Measurements from ENCODE around the gene TMEM175.

The TMEM175 gene, protein sequence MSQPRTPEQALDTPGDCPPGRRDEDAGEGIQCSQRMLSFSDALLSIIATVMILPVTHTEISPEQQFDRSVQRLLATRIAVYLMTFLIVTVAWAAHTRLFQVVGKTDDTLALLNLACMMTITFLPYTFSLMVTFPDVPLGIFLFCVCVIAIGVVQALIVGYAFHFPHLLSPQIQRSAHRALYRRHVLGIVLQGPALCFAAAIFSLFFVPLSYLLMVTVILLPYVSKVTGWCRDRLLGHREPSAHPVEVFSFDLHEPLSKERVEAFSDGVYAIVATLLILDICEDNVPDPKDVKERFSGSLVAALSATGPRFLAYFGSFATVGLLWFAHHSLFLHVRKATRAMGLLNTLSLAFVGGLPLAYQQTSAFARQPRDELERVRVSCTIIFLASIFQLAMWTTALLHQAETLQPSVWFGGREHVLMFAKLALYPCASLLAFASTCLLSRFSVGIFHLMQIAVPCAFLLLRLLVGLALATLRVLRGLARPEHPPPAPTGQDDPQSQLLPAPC

GRCh38 chr4:931960-932712, at the start of gene TMEM175, which contains the start of gene GAK:
TMEM175 (plus strand) TSS chr4:932460; CDS start chr4:947740, 15,280 bp downstream.
GAK (minus strand) TSS chr4:932316; CDS start chr4:932187, 129 bp downstream.
- DNase-seq: peak; percentile 92

GRCh38 chr4:882646-883045, 49.6 kb upstream of the TMEM175 start:
- DNase-seq: no peak

DNA sequence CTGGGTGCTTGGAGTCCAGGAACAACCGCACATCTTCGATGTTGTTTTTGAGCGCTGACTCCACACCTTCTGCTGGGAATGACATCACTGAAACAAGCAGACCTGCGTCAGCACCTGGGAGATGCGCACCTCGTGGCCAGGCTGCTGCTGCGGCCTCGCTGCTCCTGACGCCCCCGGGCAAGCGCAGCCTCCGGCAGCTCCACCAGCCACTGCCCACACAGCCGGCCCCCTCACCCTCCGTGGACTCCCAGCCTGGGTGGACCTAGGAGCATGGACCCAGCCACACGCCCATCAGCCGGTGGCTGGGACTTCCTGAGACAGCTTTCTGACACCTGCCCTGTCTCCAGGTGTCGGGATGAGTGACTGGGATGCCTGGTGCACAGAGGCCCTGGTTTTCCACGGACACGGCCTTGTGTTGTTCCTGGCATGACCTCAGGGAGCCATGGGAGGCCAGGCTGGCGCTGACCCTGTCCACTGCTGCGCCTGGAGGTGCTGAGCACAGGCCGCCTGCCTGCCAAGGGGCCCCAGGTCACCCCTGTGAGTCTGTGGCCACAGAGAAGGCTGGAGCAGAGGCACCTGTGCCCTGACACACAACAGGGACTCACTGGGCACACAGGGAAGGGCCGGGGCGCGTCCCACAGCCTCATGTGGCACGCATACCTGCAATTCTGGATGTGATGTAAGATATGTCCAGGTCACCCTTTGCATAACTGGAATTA, 48.7 kb upstream of the TMEM175 start:
- DNase-seq: no peak

DNA sequence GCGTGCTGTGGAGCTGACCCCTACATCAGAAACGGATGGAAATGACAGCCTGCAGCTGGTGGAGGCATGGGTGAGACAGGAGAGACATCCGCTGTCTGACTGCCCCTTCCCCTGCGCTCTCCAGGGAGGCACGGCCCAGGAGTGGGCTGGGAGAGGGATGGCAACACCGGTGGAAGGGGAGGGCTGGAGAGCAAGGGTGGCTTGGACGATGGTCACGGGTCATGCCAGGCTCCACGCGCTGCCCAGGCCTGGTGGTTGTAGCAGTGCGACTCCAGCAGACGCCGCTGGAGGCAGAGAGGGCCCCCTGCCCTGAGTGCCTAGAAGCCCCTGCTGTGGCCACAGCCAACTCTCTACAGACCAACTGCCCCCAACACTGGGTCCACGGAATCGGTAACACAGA, 48.0 kb upstream of the TMEM175 start:
- DNase-seq: no peak

GRCh38 chr4:884896-885295, 47.4 kb upstream of the TMEM175 start:
- no peak for DNase-seq

DNA sequence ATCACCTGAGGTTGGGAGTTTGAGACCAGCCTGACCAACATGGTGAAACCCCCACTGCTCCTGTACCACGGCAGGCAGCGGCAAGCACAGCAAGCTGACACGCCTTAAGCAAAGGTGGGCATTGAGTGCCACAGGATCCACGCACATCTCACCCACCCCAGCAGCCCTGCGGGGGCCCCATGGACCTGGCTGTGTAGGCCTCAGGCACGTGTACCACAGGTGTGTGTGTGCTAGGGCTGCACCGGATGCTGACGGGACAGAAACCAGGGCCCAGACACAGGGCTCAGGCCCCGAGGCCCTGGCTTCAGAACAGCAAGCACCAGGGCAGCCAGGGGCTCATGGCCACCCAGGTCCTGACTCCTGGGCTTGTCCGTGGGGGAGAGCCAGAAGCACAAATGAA, 46.9 kb upstream of the TMEM175 start:
- DNase-seq: no peak

DNA sequence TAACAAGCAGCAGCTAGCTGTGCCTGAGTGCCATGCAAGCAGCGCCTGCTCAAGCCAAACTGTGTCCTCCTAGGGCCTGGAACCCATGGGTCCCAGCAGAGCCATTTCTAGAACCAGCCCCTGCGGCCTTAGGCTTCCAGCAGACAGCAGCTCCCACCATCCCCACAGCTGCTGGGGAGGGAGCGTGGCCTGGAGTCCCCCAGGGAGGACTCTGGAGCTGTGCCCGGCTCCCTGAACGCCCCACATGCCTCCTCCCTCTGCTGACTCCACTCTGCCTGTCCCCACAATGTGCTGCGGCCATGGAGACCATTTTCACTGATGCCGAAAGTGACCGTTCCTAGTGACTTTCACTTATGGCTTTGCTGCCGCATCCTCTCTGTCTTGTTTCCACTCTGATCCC, 46.0 kb upstream of the TMEM175 start:
- no peak for DNase-seq

DNA sequence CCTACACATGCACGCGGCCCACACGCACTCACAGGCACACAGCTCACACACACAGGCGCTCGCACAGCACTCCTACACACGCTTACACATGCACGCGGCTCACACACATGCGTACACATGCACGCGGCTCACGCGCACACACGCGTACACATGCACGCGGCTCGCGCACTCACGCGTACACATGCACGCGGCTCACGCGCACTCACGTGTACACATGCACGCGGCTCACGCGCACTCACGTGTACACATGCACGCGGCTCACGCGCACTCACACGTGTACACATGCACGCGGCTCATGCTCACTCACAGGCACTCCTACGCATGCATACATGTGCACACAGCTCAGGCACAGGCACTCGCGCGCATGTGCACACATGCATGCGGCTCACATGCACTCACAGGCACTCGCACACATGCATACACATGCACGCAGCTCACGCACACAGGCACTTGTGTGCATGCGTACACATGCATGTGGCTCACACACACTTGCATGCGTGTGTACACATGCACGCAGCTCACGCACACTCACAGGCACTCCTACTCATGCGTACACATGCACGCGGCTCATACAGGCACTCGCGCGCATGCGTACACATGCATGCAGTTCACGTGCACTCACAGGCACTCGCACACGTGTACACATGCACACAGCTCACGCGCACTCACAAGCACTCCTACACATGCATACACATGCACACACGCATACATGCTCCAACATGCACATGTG, 45.1 kb upstream of the TMEM175 start:
- DNase-seq: no peak

- DNase-seq: no peak
Observed at GRCh38 chr4:888029-888428, 44.2 kb upstream of the TMEM175 start.

DNA sequence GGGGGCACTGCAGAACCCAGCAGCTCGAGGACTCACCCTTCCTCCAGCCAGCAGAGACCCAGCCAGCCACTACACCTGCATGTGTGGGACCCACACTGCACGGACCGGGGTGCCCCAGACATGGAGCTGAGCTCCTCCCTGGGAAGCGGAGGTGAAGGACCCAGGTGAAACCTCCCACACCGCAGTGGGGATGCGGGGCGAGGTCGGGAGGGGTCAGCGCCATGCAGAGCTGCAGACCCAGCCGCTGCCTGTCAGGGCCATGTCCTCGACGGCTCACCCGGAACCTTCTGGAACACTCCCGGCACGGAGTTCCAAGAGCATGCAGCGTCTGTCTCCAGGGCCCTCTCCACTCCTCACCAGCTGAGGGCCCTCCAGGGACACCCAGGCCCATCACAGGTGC, 42.7 kb upstream of the TMEM175 start:
- DNase-seq: no peak

GRCh38 chr4:890036-890695, 42.1 kb upstream of the TMEM175 start:
- no peak for DNase-seq

DNA sequence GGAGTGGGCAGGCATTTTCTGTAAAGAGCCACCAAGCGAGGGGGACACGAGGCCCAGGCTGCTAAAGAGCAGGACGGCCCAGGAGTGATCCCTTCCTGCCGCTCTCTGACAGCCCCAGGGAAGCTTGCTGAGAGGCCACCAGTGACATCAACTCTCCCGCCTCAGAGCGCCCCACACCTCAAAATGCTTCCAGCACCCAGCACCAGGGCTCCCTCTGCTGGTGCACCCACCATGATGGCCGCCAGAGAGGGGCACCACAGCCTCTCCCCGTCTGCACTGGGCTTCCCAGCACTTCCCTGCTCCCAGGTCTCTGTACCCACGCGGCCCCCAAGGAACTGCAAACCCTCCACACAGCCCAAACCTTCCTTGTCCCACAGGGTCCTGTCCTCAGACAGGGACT, 40.5 kb upstream of the TMEM175 start:
- DNase-seq: no peak

DNA sequence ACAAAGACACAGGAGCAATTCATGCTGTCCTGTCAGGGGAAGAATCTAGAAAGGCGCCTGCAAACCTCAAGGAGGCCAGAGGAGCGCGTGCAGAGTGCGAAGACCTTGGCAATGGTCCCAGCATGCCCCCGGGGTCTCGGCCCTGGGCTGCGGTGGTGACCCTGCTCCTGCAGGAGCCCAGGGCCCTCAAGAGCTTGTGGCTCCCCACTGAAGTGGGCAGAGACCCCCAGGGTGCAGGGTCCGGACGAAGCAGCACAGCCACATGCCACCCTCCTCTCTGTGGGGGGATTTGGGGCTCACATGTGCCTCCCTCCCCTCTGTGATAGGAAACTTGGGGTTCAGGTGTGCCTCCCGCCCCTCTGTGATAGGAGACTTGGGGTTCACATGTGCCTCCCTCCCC, 39.5 kb upstream of the TMEM175 start:
- no peak for DNase-seq

DNA sequence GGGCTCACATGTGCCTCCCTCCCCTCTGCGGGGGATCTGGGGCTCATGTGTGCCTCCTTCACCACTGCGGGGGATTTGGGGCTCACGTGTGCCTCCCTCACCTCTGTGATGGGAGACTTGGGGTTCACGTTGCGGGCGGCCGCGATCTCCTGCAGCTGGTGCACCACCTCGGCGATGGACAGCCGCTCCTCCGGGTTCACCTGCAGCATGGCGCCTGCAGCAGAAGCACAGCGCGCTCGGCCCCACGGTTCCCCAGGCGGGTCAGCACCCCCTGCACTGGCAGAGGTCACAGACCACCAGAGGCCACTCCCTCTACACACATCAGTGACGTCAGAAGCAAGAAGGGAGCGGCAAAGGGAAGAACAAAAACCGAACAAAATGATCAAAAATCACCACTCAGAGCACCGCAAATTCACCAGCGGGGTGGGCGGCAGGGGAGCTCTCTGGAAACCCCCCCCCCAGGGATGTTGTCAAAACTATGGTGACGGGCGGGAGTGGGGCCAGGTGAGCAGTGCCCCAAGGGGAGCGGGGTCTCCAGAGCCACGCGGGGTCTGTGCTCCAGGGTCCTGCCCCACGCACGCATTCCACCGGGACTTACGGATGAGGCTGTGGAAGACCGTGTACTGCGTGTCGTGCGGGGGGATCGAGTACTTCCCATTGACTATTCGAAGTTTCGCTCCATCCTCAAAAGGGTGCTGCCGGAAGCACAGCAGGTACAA, 38.8 kb upstream of the TMEM175 start:
- DNase-seq: no peak

DNA sequence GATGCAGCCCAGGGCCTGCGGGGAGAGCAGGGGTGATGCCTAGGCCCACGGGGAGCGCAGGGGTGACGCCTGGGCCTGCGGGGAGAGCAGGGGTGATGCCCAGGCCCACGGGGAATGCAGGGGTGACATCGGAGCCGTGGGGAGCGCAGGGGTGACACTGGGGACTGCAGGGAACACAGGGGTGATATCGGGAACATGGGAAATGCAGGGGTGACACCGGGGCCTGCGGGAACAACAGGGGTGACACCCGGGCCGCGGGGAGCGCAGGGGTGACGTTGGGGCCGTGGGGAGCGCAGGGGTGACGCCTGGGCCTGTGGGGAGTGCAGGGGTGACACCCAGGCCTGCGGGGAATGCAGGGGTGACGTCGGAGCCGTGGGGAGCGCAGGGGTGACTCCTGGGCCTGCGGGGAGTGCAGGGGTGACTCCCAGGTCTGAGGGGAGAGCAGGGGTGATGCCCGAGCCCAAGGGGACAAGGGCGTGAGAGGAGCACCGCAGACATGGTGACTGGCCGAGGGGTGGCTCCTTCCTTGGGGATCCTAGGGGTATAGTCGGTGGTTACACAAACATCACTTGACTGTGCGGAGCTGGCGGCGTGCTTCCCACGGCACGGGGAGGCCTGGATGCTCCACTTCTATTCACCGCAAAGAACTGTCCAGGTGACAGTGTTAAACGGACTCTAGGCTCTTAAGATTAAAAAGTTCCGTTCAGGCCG, 38.1 kb upstream of the TMEM175 start:
- DNase-seq: no peak

DNA sequence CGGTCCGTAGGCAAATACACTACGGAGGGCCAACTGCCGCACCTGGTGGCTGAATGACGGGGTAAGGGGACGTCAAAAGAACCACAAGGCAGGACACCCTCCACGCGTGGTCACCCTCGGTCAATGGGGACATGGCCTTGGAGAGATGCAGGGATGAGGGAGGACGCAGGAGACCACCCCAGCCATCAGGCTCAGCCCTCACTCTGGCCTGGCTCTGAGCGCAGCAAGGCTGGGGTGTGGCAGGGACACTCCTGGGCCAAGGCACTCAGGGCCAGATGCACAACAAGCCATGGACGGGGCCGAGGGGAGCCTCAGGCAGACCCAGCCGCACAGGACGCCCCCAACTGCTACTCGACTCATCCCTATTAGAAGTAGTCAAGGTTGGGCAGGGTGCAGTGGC, 36.7 kb upstream of the TMEM175 start:
- DNase-seq: no peak

- DNase-seq: no peak
Observed at GRCh38 chr4:896216-896615, 36.0 kb upstream of the TMEM175 start.

- DNase-seq: no peak
Observed at GRCh38 chr4:896630-897029, 35.6 kb upstream of the TMEM175 start.

GRCh38 chr4:898123-898522, 34.1 kb upstream of the TMEM175 start:
- no peak for DNase-seq

DNA sequence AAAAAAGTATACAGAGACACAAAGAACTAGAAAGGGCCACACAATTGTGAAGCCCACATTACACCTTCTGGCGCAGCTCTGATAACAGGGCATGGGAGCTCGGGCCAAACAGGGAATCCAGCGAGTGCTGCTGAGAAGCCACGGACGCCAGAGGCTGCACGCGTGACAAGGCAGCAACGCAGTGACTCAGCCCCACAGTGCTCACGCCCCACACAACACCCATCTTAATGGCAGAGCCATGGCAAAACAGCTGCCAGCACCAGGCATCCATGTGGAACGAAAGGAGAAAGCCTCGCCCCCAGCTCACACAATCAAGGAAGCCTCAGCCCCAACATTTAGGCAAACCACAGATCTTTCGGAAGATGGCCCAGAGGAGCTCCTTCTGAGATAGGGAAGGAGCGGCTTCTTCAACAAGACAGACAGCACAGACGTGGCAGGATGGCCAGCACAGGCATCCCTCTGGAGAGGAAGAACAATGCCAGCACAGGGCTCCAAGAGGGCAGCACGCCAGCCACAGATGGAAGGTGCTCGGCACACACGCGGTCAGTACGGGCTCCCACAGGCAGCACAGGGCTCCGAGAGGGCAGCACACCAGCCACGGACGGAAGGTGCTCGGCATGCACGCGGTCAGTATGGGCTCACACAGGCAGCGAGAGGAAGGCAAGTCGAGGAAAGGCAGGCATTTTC, 33.2 kb upstream of the TMEM175 start:
- DNase-seq: no peak

Data from NCI-H1436 (cell line).